Adrenal gland (tissue), 19 donors: Measurements from ENCODE around the gene SYT2. TPM values are rescaled to one million over a fixed set of nuclear protein-coding genes. Genes with fewer than 3 reads are reported as not detected.

ENCODE experiments used
- DNase-seq, 7 donors: peaks; one replicate each; pipeline ENCODE4 v3.0.0-alpha.2; 2019 to 2020
- H3K27ac ChIP-seq, 5 donors: fragments of 200-600 bp; sonication (generic) in 4 of 5; 1 replicate in 3 of 5; 2 replicates in 2 of 5; pipeline versions ENCODE4 v1.5.1 to v1.8.0; 2016 to 2020; ENCODE audit warnings: mild to moderate bottlenecking in 1 of 5
- H3K27me3 ChIP-seq: fragments of 200-600 bp; 2 replicates; pipeline ENCODE4 v1.8.0; 2021
- H3K36me3 ChIP-seq, 2 donors: fragments of 200-600 bp; replicated peaks in 1 of 2; 1 replicate in 1 of 2; 2 replicates in 1 of 2; pipeline versions ENCODE4 v1.5.1 to v1.8.0; 2018 to 2022
- H3K4me1 ChIP-seq, 2 donors: fragments of 200-600 bp; replicated peaks in 1 of 2; 1 replicate in 1 of 2; 2 replicates in 1 of 2; pipeline versions ENCODE4 v1.5.1 to v1.8.0; 2018 to 2021
- H3K4me3 ChIP-seq, 4 donors: fragments of 200-600 bp; sonication (generic) in 3 of 4; one replicate each; pipeline ENCODE4 v1.5.1; 2016 to 2018
- H3K9me3 ChIP-seq, 3 donors: fragments of 200-600 bp; sonication (generic) in 1 of 3; replicated peaks in 1 of 3; 1 replicate in 2 of 3; 2 replicates in 1 of 3; pipeline versions ENCODE4 v1.5.1 to v1.8.0; 2016 to 2021
- POLR2A ChIP-seq, 2 donors: fragments of 450-650 bp; IDR thresholded peaks; one replicate each; pipeline ENCODE4 v1.6.1; 2017; ENCODE audit warnings: antibody characterized with exemption in 2 of 2, mild to moderate bottlenecking in 2 of 2, moderate library complexity in 1 of 2
- WGBS, 4 donors: extraction: QIAGEN DNeasy Blood & Tissue Kit in 2 of 4; methylation state at CpG; one replicate each; pipeline versions ENCODE4 v1.1.5 to v1.1.7; 2013 to 2017; 5-methylcytosine and 5-hydroxymethylcytosine counted together
- intact Hi-C, 2 donors: fragments of 100-400 bp; cut with DNase I; formaldehyde crosslinking; loops; one replicate each; pipeline versions ENCODE4 v1.14.1 to v1.15.0; 2022 to 2023
- long read RNA-seq, 10 donors: library from polyadenylated mRNA in 3 of 10; unstranded in 2 of 10; stranded (forward) in 1 of 10; transcript quantifications; one replicate each; pipeline ENCODE4 v2.0.0 and lab custom pipeline, GENCODE V29; 2021 to 2026
- polyA plus RNA-seq, 3 donors: library from polyadenylated mRNA; stranded (reverse); fragments of 200-250 nt in 2 of 3; fragments of 350-450 nt in 1 of 3; fragmentation: Illumina TruSeq in 1 of 3; extraction: RNeasy Lipid Tissue Mini Kit (QIAGEN cat#74804) in 1 of 3; gene quantifications; one replicate each; pipeline ENCODE4 v1.2.3, GENCODE V29; 2013 to 2014
- total RNA-seq, 9 donors: library from RNA; depleted of rRNA in 4 of 9; stranded (reverse); fragments of >200 nt in 4 of 9; fragments of 120-200 nt in 1 of 9; fragmentation: NEBNext Ultra II Directional in 1 of 9; extraction: Animal tissue kit (Norgen Biotek cat#: 25700) in 1 of 9; gene quantifications; one replicate each; pipeline versions ENCODE4 v1.1.0 to v1.2.4, GENCODE V29; 2013 to 2023
- TF ChIP-seq, protein P1 (sequence below), 6 experiments: fragments of 450-650 bp in 4 of 6; fragments of 200-600 bp in 2 of 6; sonication (generic) in 1 of 6; IDR thresholded peaks; 1 replicate in 5 of 6; 2 replicates in 1 of 6; pipeline versions ENCODE4 v1.5.1 to v1.8.0; 2016 to 2021; ENCODE audit warnings: antibody characterized with exemption in 6 of 6, mild to moderate bottlenecking in 2 of 6, moderate library complexity in 1 of 6
- donor health status: healthy with polysubstance abuse.
- donor health status: Bipolar disorder and iron deficiency.
- donor health status: DM: yes; HTN: yes; CAD: no.
- donor health status: DM: no; HTN: no; CAD: no.
- donor health status: DM: no; HTN: no; CAD: no.
- donor health status: DM: yes; HTN: yes; CAD: no.

The SYT2 gene
- total RNA-seq, result 1 to 10 TPM in 1 of 9 donors, under 1 TPM in 5, not detected in 3; 0.08 to 3.8 (median 0.36) TPM
- polyA plus RNA-seq, result 1 to 10 TPM in 1 of 3 donors, under 1 TPM in 2; 0.37 to 1.4 (median 0.88) TPM
- long read RNA-seq, donor 1, result 0 reads
- long read RNA-seq, donor 2, result 0 reads
- long read RNA-seq, donor 3, result 0 reads
- long read RNA-seq, donor 4, result 0 reads
- long read RNA-seq, donor 5, result 0 reads
- long read RNA-seq, donor 6, partial matches to known transcripts, result 1 of 2 reads
- long read RNA-seq, donor 6, other reads (novel, unspliced or antisense), result 1 of 2 reads
- long read RNA-seq, donor 7, result 0 reads
- long read RNA-seq, donor 8, result 0 reads
- long read RNA-seq, donor 9, result 0 reads
- long read RNA-seq, donor 10, result 0 reads

DNA sequence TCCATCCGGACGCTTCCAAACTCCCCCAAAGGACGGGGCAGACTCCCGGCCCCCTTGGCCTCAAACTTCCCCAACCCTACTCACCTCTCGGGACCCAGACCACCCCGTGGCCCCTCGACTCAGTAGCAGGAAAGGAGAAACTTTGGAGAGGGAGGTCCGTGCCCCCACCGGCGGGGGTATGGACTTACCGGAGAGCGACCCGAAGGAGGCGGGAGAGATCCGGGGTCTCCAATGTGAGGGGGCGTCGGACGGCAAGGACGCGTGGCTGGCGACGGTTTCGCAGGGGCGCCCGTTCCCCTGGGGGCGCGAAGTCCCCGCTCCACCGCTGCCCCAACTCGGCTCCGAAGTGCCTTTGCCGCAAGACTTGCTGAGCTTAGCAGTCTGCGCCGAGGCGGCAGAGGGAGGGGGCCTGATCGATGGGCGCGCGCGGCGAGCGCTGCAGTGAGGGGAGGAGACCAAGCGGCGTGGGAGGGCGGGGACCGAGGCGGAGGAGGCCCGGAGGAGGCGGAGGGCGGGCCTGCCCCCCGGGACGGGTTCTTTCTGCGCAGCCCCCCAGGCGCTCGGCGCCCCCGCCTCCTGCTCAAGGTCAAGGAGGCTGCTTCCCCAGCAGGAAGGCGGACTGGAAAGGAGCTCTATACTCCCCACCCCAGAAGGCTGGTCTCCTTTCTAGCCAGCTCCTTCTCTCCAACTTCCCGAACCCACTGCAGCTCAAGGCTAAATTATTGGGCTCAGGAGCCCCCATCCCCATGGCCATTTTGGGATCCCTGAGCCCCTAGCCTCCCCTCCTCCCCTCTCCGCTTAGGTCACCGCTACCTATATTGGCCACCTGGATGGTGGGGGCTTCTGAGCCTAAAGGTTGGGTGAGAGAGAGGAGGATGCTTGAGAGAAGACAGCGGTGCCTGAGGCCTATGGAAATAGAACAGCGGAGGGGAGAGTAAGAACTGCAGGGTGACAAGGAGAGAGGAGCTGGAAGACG lies at the start of gene SYT2:
Gene SYT2, minus strand, starts transcription at position 385 of the 976 bp plus-strand sequence. CDS start 104,682 bp downstream, outside the sequence.
- peak; percentile 22 to 69 (median 33) for DNase-seq
- Histone ChIP-seq H3K36me3 (no peaks in the 10 kb centered on the region), H3K4me3 (peak within 1 kb of the TSS in 1 of 4 donors; percentile 41), H3K4me1 (peaks cover 12 to 15% of the 10 kb centered on the region in 2 donors), H3K9me3 (no peaks in the 10 kb centered on the region), H3K27ac (no peak within 1 kb of the TSS), H3K27me3 (peaks cover 50% of the 10 kb centered on the region)
- intact Hi-C loops, result loop anchor here in 1 of 2 donors (10.0 kb wide), 3 partner anchors 256 to 526 kb away; no protein-coding TSS in a partner anchor
- 6 to 37% (median 8%) methylated on average over 10 to 64 of the region's 64 CpGs for WGBS, 4 donors
- TF ChIP-seq, protein P1, sequence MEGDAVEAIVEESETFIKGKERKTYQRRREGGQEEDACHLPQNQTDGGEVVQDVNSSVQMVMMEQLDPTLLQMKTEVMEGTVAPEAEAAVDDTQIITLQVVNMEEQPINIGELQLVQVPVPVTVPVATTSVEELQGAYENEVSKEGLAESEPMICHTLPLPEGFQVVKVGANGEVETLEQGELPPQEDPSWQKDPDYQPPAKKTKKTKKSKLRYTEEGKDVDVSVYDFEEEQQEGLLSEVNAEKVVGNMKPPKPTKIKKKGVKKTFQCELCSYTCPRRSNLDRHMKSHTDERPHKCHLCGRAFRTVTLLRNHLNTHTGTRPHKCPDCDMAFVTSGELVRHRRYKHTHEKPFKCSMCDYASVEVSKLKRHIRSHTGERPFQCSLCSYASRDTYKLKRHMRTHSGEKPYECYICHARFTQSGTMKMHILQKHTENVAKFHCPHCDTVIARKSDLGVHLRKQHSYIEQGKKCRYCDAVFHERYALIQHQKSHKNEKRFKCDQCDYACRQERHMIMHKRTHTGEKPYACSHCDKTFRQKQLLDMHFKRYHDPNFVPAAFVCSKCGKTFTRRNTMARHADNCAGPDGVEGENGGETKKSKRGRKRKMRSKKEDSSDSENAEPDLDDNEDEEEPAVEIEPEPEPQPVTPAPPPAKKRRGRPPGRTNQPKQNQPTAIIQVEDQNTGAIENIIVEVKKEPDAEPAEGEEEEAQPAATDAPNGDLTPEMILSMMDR (IDR thresholded peaks at IDR 0.05), result no peak
- no peak for TF ChIP-seq POLR2A (IDR thresholded peaks at IDR 0.05)

DNA sequence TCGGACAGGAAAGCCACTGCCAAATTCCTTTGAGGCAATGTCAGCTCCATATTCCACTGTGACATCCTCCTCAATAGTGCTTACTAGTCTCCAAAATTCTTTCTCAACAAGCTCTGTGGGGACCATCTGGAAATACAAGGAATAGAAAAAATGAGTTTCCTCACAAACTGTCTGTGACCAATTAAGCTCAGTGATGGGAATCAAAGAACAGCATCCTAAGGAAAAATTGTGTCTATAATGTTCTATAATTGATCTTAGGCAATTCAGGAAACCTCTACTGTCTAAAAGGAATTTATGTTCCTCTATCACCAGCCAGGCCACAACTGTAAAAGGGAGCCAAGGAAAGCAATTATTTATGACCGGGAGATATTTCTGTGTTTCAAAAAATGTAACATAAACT lies 46.1 kb upstream of the SYT2 start:
- Histone ChIP-seq H3K4me3 (no peak overlapping the region), H3K9me3 (no peaks in the 10 kb centered on the region), H3K27me3 (no peaks in the 10 kb centered on the region), H3K36me3 (peaks cover 0 to 86% of the 10 kb centered on the region in 2 donors), H3K27ac (no peak overlapping the region), H3K4me1 (no peaks in the 10 kb centered on the region)
- DNase-seq, result no peak
- no peak for TF ChIP-seq POLR2A (IDR thresholded peaks at IDR 0.05)
- TF ChIP-seq, protein P1 (IDR thresholded peaks at IDR 0.05), result no peak
- 84 to 94% (median 88%) methylated on average over 2 of the region's 2 CpGs for WGBS, 4 donors
- intact Hi-C loops, result loop anchor here in 1 of 2 donors (10.0 kb wide), 1 partner anchor 238 kb away; no protein-coding TSS in a partner anchor

DNA sequence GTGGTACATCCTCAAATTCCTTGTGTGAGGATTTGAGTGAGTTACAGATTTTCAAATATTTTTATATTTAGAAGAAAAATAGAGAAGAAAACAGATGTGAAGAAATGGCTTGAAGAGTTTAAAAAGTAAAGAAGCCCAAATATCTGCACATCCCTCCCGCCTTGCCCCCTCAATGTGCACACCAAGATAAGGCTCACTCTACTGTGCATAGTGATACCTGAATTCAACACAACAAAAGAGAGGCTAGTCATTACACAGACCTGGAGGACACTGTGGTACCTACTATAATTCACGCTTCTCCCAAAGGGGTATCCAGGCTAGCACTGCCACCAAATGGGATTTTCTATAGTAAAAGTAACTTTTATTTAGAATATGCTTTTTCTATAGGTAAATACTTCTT lies 44.0 kb upstream of the SYT2 start:
- no peaks in the 10 kb centered on the region for H3K9me3 ChIP-seq
- no peaks in the 10 kb centered on the region for H3K4me1 ChIP-seq
- intact Hi-C loops, result loop anchor here in 1 of 2 donors (10.0 kb wide), 1 partner anchor 241 kb away; no protein-coding TSS in a partner anchor
- TF ChIP-seq POLR2A (IDR thresholded peaks at IDR 0.05), result no peak
- TF ChIP-seq, protein P1 (IDR thresholded peaks at IDR 0.05), result no peak
- no peak overlapping the region for H3K4me3 ChIP-seq
- H3K36me3 ChIP-seq, result peaks cover 0 to 75% of the 10 kb centered on the region in 2 donors
- no peaks in the 10 kb centered on the region for H3K27me3 ChIP-seq
- no peak for DNase-seq
- WGBS, 4 donors, result 96 to 98% (median 98%) methylated on average over 2 of the region's 2 CpGs
- no peak overlapping the region for H3K27ac ChIP-seq

DNA sequence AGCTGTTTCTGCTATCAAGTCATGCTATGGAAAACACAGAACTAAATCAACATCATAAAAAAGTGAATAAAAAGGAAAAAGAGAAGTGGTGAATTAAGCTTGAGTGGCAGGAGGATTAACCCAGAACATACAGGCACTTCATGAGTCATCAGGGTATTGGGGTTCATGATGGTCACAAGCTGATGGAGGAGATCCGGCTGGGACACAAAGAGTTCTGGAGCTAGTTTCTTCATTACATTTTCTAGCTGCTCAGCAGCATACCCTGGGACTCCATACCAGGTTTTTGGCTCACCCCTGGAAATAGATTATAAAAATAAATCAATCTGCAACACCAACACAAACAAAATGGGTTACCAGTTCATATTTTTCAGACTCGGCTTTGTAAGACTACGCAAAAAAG lies 42.5 kb upstream of the SYT2 start:
- Histone ChIP-seq H3K4me3 (no peak overlapping the region), H3K27me3 (no peaks in the 10 kb centered on the region), H3K36me3 (peaks cover 0 to 75% of the 10 kb centered on the region in 2 donors), H3K27ac (no peak overlapping the region), H3K9me3 (no peaks in the 10 kb centered on the region), H3K4me1 (no peaks in the 10 kb centered on the region)
- no peak for DNase-seq
- 59 to 74% (median 67%) methylated on average over 3 of the region's 3 CpGs for WGBS, 4 donors
- TF ChIP-seq, protein P1 (IDR thresholded peaks at IDR 0.05), result no peak
- no peak for TF ChIP-seq POLR2A (IDR thresholded peaks at IDR 0.05)
- intact Hi-C loops, result loop anchor here in 1 of 2 donors (10.0 kb wide), 1 partner anchor 242 kb away; no protein-coding TSS in a partner anchor
